DMS53 treated with DMSO at 0.1 percent for 48 hours (cell line): ENCODE results near the gene LHX3.

ENCODE experiments used
- DNase-seq: peaks from one replicate; lab custom pipeline; 2025; ENCODE audit not compliant: unreplicated experiment; lab: John Stamatoyannopoulos, UW

The LHX3 gene

GRCh38 chr9:136194540-136194939 lies 10.4 kb downstream of the LHX3 start:
- DNase-seq: no peak

GRCh38 chr9:136193891-136194279 lies 11.0 kb downstream of the LHX3 start:
- DNase-seq: no peak

- DNase-seq: no peak
These were observed 11.6 kb downstream of the LHX3 start for GRCh38 chr9:136193127-136193890.

- DNase-seq: no peak
These were observed 12.4 kb downstream of the LHX3 start for GRCh38 chr9:136192289-136193126.

- DNase-seq: no peak
These were observed 13.0 kb downstream of the LHX3 start for GRCh38 chr9:136191960-136192286.

GRCh38 chr9:136191099-136191959 lies 13.6 kb downstream of the LHX3 start:
- DNase-seq: no peak

GRCh38 chr9:136190656-136191055 lies 14.3 kb downstream of the LHX3 start:
- no peak for DNase-seq

GRCh38 chr9:136190237-136190601 lies 14.7 kb downstream of the LHX3 start:
- no peak for DNase-seq

- DNase-seq: no peak
These were observed 15.3 kb downstream of the LHX3 start for GRCh38 chr9:136189394-136190236.

GRCh38 chr9:136187683-136188586 lies 17.0 kb downstream of the LHX3 start:
- no peak for DNase-seq

GRCh38 chr9:136187197-136187596 lies 17.7 kb downstream of the LHX3 start:
- no peak for DNase-seq

GRCh38 chr9:136186386-136186785 lies 18.5 kb downstream of the LHX3 start:
- DNase-seq: no peak

GRCh38 chr9:136185596-136186366 lies 19.1 kb downstream of the LHX3 start:
- no peak for DNase-seq

- no peak for DNase-seq
These were observed 19.9 kb downstream of the LHX3 start for GRCh38 chr9:136185066-136185465.

- DNase-seq: no peak
These were observed 22.0 kb downstream of the LHX3 start for GRCh38 chr9:136182850-136183422.

- no peak for DNase-seq
These were observed 22.5 kb downstream of the LHX3 start for GRCh38 chr9:136182420-136182787.

GRCh38 chr9:136181784-136182419 lies 23.0 kb downstream of the LHX3 start:
- DNase-seq: no peak

GRCh38 chr9:136180586-136180985 lies 24.3 kb downstream of the LHX3 start:
- DNase-seq: no peak
